Sigmoid colon (tissue), 7 donors: ENCODE measurements around the gene TACR1. TPM values are rescaled to one million over a fixed set of nuclear protein-coding genes. Genes with fewer than 3 reads are reported as not detected.

Experiments used
- DNase-seq: peaks from one replicate; pipeline ENCODE4 v3.0.0-alpha.2; 2019
- H3K27ac ChIP-seq, 4 donors: fragments of 200-600 bp; sonication (generic); one replicate each; pipeline ENCODE4 v1.5.1; 2016 to 2019; ENCODE audit warnings: mild to moderate bottlenecking in 1 of 4
- H3K27me3 ChIP-seq, 3 donors: fragments of 200-600 bp; sonication (generic); one replicate each; pipeline ENCODE4 v1.5.1; 2019; ENCODE audit warnings: mild to moderate bottlenecking in 1 of 3
- H3K36me3 ChIP-seq, 4 donors: fragments of 200-600 bp; sonication (generic); one replicate each; pipeline ENCODE4 v1.5.1; 2016 to 2019
- H3K4me1 ChIP-seq, 4 donors: fragments of 200-600 bp; sonication (generic); one replicate each; pipeline ENCODE4 v1.5.1; 2017 to 2019
- H3K4me3 ChIP-seq, 4 donors: fragments of 200-600 bp; sonication (generic); one replicate each; pipeline ENCODE4 v1.5.1; 2017 to 2019; ENCODE audit warnings: mild to moderate bottlenecking in 2 of 4, moderate library complexity in 1 of 4
- H3K9me3 ChIP-seq, 4 donors: fragments of 200-600 bp in 3 of 4; sonication (generic) in 3 of 4; one replicate each; pipeline versions ENCODE4 v1.5.1 to v1.6.1; 2013 to 2019
- CTCF ChIP-seq, 4 experiments: fragments of 450-650 bp in 3 of 4; fragments of 200-600 bp in 1 of 4; IDR thresholded peaks; one replicate each; pipeline ENCODE4 v1.5.1; 2016 to 2019; ENCODE audit warnings: antibody characterized with exemption in 4 of 4, mild to moderate bottlenecking in 3 of 4, moderate library complexity in 2 of 4
- EP300 ChIP-seq, 4 donors: sonication (generic); formaldehyde crosslinking; IDR thresholded peaks; one replicate each; pipeline ENCODE4 v1.6.1; 2017; ENCODE audit warnings: antibody characterized with exemption in 4 of 4
- POLR2A ChIP-seq, 2 donors: fragments of 450-650 bp; IDR thresholded peaks; one replicate each; pipeline ENCODE4 v1.6.1; 2016; ENCODE audit warnings: antibody characterized with exemption in 2 of 2, mild to moderate bottlenecking in 2 of 2, moderate library complexity in 2 of 2
- POLR2AphosphoS5 ChIP-seq, 4 donors: sonication (generic); formaldehyde crosslinking; IDR thresholded peaks; one replicate each; pipeline ENCODE4 v1.6.1; 2017; ENCODE audit warnings: antibody characterized with exemption in 4 of 4
- WGBS, 2 donors: extraction: QIAGEN DNeasy Blood & Tissue Kit; methylation state at CpG; one replicate each; pipeline ENCODE4 v1.1.7; 2013; 5-methylcytosine and 5-hydroxymethylcytosine counted together
- intact Hi-C: fragments of 100-400 bp; cut with DNase I; formaldehyde crosslinking; loops from one replicate; pipeline ENCODE4 v1.15.1; 2023
- polyA plus RNA-seq, 3 donors: library from polyadenylated mRNA; stranded (reverse); fragments of 200-250 nt; gene quantifications; one replicate each; pipeline ENCODE4 v1.2.3, GENCODE V29; 2013
- total RNA-seq, 4 donors: library from RNA; depleted of rRNA; stranded (reverse); fragments of >200 nt; gene quantifications; one replicate each; pipeline ENCODE4 v1.1.0, GENCODE V29; 2016
- donor health status: healthy with polysubstance abuse.
- donor health status: Bipolar disorder and iron deficiency.
- donor health status: healthy.

Gene TACR1
- total and polyA plus RNA-seq, 7 donors = 0.22 to 2.5 (median 0.99) TPM; not detected in 2

DNA sequence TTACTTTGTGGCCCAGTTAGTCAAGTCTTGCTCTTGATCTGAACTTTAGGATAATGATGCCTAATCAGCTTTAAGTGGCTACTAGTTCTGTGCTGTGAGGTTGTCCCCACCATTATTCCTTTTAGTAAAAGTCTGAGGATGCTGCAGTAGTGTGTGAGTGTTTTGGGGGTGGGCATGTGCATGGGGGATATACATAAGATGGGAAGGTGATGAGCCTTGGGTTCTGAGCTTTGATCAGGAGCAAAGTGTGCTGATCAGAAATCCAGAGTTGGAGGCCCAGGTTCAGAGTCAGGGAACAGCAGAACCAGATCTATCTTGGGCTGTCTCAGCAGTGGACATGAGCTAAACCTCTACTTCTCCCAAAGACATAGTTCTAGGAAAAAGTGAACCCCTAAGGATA, 174.1 kb downstream of the TACR1 start:
- Histone ChIP-seq H3K9me3 (no peaks in the 10 kb centered on the region), H3K36me3 (no peaks in the 10 kb centered on the region), H3K27me3 (no peaks in the 10 kb centered on the region), H3K27ac (no peak overlapping the region), H3K4me3 (no peak overlapping the region), H3K4me1 (no peaks in the 10 kb centered on the region)
- intact Hi-C loops = no loop called here
- TF ChIP-seq EP300 (IDR thresholded peaks at IDR 0.05) = no peak
- no peak for DNase-seq

GRCh38 chr2:75023666-75024455, 175.5 kb downstream of the TACR1 start:
- no peaks in the 10 kb centered on the region for H3K36me3 ChIP-seq
- 94 to 95% methylated on average over 3 of the region's 3 CpGs for WGBS, 2 donors
- no peaks in the 10 kb centered on the region for H3K4me1 ChIP-seq
- TF ChIP-seq POLR2A (IDR thresholded peaks at IDR 0.05) = no peak
- TF ChIP-seq EP300 (IDR thresholded peaks at IDR 0.05) = no peak
- TF ChIP-seq POLR2AphosphoS5 (IDR thresholded peaks at IDR 0.05) = no peak
- TF ChIP-seq CTCF (IDR thresholded peaks at IDR 0.05) = no peak
- no peak overlapping the region for H3K27ac ChIP-seq
- no peaks in the 10 kb centered on the region for H3K27me3 ChIP-seq
- H3K9me3 ChIP-seq = no peaks in the 10 kb centered on the region
- DNase-seq = no peak
- H3K4me3 ChIP-seq = no peak overlapping the region
- intact Hi-C loops = no loop called here

DNA sequence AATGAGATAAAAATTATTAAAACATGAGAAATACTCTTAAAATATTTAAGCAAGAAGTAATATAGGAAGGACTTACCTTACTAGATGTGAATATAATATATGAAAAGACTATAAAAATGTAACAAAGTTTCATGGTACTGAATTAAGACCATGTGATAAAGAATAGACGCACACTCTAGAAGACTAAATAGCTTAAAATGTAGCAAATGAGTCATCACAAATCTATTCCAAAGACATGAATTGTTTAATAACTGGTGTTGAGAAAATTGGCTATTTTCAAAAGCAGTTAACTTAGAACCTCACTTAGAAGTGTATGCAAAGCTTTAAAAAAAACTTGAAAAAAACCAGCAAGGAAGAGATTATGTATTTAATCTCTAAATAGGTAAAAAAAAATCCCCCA, 176.8 kb downstream of the TACR1 start:
- no peak for DNase-seq
- H3K9me3 ChIP-seq = no peaks in the 10 kb centered on the region
- intact Hi-C loops = no loop called here
- H3K27ac ChIP-seq = no peak overlapping the region
- 86 to 87% methylated on average over 1 of the region's 1 CpG for WGBS, 2 donors
- H3K4me1 ChIP-seq = no peaks in the 10 kb centered on the region
- H3K27me3 ChIP-seq = no peaks in the 10 kb centered on the region
- H3K36me3 ChIP-seq = no peaks in the 10 kb centered on the region
- TF ChIP-seq POLR2AphosphoS5 (IDR thresholded peaks at IDR 0.05) = no peak
- TF ChIP-seq POLR2A (IDR thresholded peaks at IDR 0.05) = no peak
- TF ChIP-seq EP300 (IDR thresholded peaks at IDR 0.05) = no peak
- TF ChIP-seq CTCF (IDR thresholded peaks at IDR 0.05) = no peak
- no peak overlapping the region for H3K4me3 ChIP-seq

DNA sequence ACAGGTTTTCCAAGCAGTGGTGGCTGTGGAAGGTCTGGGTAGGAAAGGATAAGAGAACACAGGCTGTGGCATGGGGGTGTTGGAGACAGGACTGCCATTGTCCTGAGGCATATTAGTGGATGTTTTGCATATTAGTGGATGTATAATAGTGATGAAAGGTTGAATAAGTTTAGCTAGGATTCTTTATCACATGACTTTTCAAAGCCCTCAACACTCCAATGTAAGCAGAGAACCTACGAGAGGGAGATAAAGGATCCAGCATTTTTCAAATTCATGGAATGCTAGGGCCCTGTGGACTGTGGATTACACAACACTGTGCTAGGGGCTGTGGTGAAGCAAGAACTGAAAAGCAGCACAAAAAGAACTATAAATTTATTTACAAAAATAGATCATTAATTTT, 177.6 kb downstream of the TACR1 start:
- no peak for DNase-seq
- 92 to 95% methylated on average over 1 of the region's 1 CpG for WGBS, 2 donors
- H3K9me3 ChIP-seq = no peaks in the 10 kb centered on the region
- no peak overlapping the region for H3K27ac ChIP-seq
- H3K27me3 ChIP-seq = no peaks in the 10 kb centered on the region
- intact Hi-C loops = no loop called here
- H3K4me1 ChIP-seq = no peaks in the 10 kb centered on the region
- no peak overlapping the region for H3K4me3 ChIP-seq
- no peaks in the 10 kb centered on the region for H3K36me3 ChIP-seq
- TF ChIP-seq EP300 (IDR thresholded peaks at IDR 0.05) = no peak
- no peak for TF ChIP-seq POLR2A (IDR thresholded peaks at IDR 0.05)
- no peak for TF ChIP-seq POLR2AphosphoS5 (IDR thresholded peaks at IDR 0.05)
- TF ChIP-seq CTCF (IDR thresholded peaks at IDR 0.05) = no peak

DNA sequence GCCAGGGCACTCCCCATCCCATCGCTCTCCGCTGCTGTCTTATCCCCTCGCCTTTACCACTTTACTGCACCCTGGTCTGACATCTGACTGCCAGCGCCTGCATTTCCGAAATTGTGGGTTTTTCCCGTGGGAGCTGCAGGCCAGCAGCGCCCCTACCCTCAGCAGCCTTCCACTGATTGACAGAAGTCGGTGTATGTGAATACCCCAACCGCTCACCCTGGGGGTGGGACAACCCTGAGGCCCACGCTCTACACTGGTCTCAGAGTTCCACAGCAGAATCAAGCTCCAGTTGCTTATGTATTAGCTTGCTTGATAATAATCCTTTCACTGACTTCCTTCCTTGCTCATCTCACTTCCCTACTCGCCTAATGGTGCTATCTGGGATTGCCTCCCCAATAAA, 178.8 kb downstream of the TACR1 start:
- intact Hi-C loops = no loop called here
- Histone ChIP-seq H3K27me3 (no peaks in the 10 kb centered on the region), H3K27ac (no peak overlapping the region), H3K36me3 (no peaks in the 10 kb centered on the region), H3K9me3 (no peaks in the 10 kb centered on the region), H3K4me3 (no peak overlapping the region), H3K4me1 (no peaks in the 10 kb centered on the region)
- no peak for DNase-seq
- WGBS, 2 donors = 94 to 95% methylated on average over 11 of the region's 11 CpGs
- TF ChIP-seq EP300 (IDR thresholded peaks at IDR 0.05) = no peak
- TF ChIP-seq POLR2AphosphoS5 (IDR thresholded peaks at IDR 0.05) = no peak
- TF ChIP-seq POLR2A (IDR thresholded peaks at IDR 0.05) = no peak
- no peak for TF ChIP-seq CTCF (IDR thresholded peaks at IDR 0.05)
